Kidney epithelial cell (primary cell): ENCODE measurements around the gene ARSG. TPM values are rescaled to one million over a fixed set of nuclear protein-coding genes. Genes with fewer than 3 reads are reported as not detected.

Experiments
- DNase-seq: peaks from one replicate; pipeline ENCODE4 v3.0.0-alpha.2; 2010; ENCODE audit warnings: low read depth
- H3K27me3 ChIP-seq: 2 replicates; pipeline ENCODE4 v1.6.0; 2011; ENCODE audit warnings: low read length; ENCODE audit not compliant: control insufficient read depth, insufficient read depth
- H3K36me3 ChIP-seq: 2 replicates; pipeline ENCODE4 v1.5.1; 2011; ENCODE audit warnings: low read length; ENCODE audit not compliant: control insufficient read depth, insufficient read depth
- H3K4me3 ChIP-seq: 2 replicates; pipeline ENCODE4 v1.5.1; 2011; ENCODE audit warnings: low read depth, mild to moderate bottlenecking, control low read depth, low read length
- CTCF ChIP-seq: IDR thresholded peaks from 2 replicates; pipeline ENCODE4 v1.5.1; 2011; ENCODE audit warnings: mild to moderate bottlenecking, moderate library complexity, low read length, control low read depth, inconsistent platforms; ENCODE audit not compliant: insufficient read depth, poor library complexity, severe bottlenecking
- total RNA-seq: library from RNA; depleted of rRNA; stranded (reverse); fragments of >200 nt; gene quantifications from 2 replicates; pipeline ENCODE4 v1.2.3, GENCODE V29; 2015

Gene ARSG
- total RNA-seq, 1 donor from 2014 or later = 2.9 TPM

- Histone ChIP-seq H3K4me3 (no peak overlapping the region), H3K27me3 (no peaks in the 10 kb centered on the region), H3K36me3 (no peaks in the 10 kb centered on the region)
- no peak for TF ChIP-seq CTCF
- DNase-seq = no peak
Observed at GRCh38 chr17:68460715-68461114, 169.4 kb downstream of the ARSG start.

- H3K36me3 ChIP-seq = no peaks in the 10 kb centered on the region
- no peak for DNase-seq
- no peak for TF ChIP-seq CTCF
- H3K4me3 ChIP-seq = no peak overlapping the region
- H3K27me3 ChIP-seq = no peaks in the 10 kb centered on the region
Observed at GRCh38 chr17:68461122-68461539, 169.8 kb downstream of the ARSG start.

- Histone ChIP-seq H3K36me3 (no peaks in the 10 kb centered on the region), H3K27me3 (no peaks in the 10 kb centered on the region), H3K4me3 (no peak overlapping the region)
- no peak for DNase-seq
- no peak for TF ChIP-seq CTCF
Observed at GRCh38 chr17:68461589-68461988, 170.3 kb downstream of the ARSG start.

GRCh38 chr17:68462381-68463210 is 171.3 kb downstream of the ARSG start:
- no peaks in the 10 kb centered on the region for H3K27me3 ChIP-seq
- H3K36me3 ChIP-seq = no peaks in the 10 kb centered on the region
- DNase-seq = peak; percentile 71
- no peak overlapping the region for H3K4me3 ChIP-seq
- peak; percentile 52 for TF ChIP-seq CTCF

- no peak overlapping the region for H3K4me3 ChIP-seq
- TF ChIP-seq CTCF = no peak
- H3K36me3 ChIP-seq = no peaks in the 10 kb centered on the region
- DNase-seq = no peak
- no peaks in the 10 kb centered on the region for H3K27me3 ChIP-seq
Observed at GRCh38 chr17:68463211-68464019, 172.1 kb downstream of the ARSG start.

GRCh38 chr17:68468334-68468733 is 177.0 kb downstream of the ARSG start:
- DNase-seq = no peak
- H3K27me3 ChIP-seq = no peaks in the 10 kb centered on the region
- H3K36me3 ChIP-seq = no peaks in the 10 kb centered on the region
- TF ChIP-seq CTCF = no peak
- no peak overlapping the region for H3K4me3 ChIP-seq
